Spleen (tissue), 11 donors: Measurements from ENCODE around the gene PRRX1. TPM values are rescaled to one million over a fixed set of nuclear protein-coding genes. Genes with fewer than 3 reads are reported as not detected.

Experiments
- DNase-seq: peaks from one replicate; pipeline ENCODE4 v3.0.0-alpha.2; 2020
- H3K27ac ChIP-seq, 8 donors: fragments of 200-600 bp; sonication (generic) in 7 of 8; 1 replicate in 4 of 8; 2 replicates in 4 of 8; pipeline versions ENCODE4 v1.5.0 to v1.8.0; 2016 to 2021; ENCODE audit warnings: inconsistent platforms in 4 of 8, mild to moderate bottlenecking in 4 of 8, moderate library complexity in 1 of 8
- H3K27me3 ChIP-seq, 7 donors: fragments of 200-600 bp; sonication (generic) in 6 of 7; replicated peaks in 1 of 7; 1 replicate in 4 of 7; 2 replicates in 3 of 7; pipeline versions ENCODE4 v1.5.0 to v1.8.0; 2016 to 2021; ENCODE audit warnings: inconsistent platforms in 3 of 7, mild to moderate bottlenecking in 1 of 7
- H3K36me3 ChIP-seq, 6 donors: fragments of 200-600 bp; sonication (generic) in 5 of 6; 1 replicate in 4 of 6; 2 replicates in 2 of 6; pipeline versions ENCODE4 v1.5.0 to v1.8.0; 2016 to 2021; ENCODE audit warnings: inconsistent platforms in 2 of 6
- H3K4me1 ChIP-seq, 6 donors: fragments of 200-600 bp; sonication (generic) in 5 of 6; 1 replicate in 3 of 6; 2 replicates in 3 of 6; pipeline versions ENCODE4 v1.5.0 to v1.8.0; 2016 to 2021; ENCODE audit warnings: inconsistent platforms in 3 of 6
- H3K4me3 ChIP-seq, 8 donors: fragments of 200-600 bp; sonication (generic) in 7 of 8; 1 replicate in 4 of 8; 2 replicates in 4 of 8; pipeline versions ENCODE4 v1.5.0 to v1.8.0; 2016 to 2021; ENCODE audit warnings: inconsistent platforms in 4 of 8, mild to moderate bottlenecking in 4 of 8, moderate library complexity in 2 of 8
- H3K9me3 ChIP-seq, 8 donors: fragments of 200-600 bp; sonication (generic) in 7 of 8; 1 replicate in 4 of 8; 2 replicates in 4 of 8; pipeline versions ENCODE4 v1.5.0 to v1.8.0; 2016 to 2021; ENCODE audit warnings: inconsistent platforms in 4 of 8
- CTCF ChIP-seq, 11 experiments: fragments of 200-600 bp in 7 of 11; fragments of 450-650 bp in 4 of 11; sonication (generic) in 4 of 11; IDR thresholded peaks in 8 of 11; conservative IDR thresholded peaks in 3 of 11; 1 replicate in 7 of 11; 2 replicates in 4 of 11; pipeline versions ENCODE4 v1.4.0 to v1.8.0; 2016 to 2021; ENCODE audit warnings: antibody characterized with exemption in 11 of 11, inconsistent platforms in 4 of 11, mild to moderate bottlenecking in 1 of 11
- POLR2A ChIP-seq, 3 donors: fragments of 450-650 bp; IDR thresholded peaks; one replicate each; pipeline ENCODE4 v1.5.1; 2017; ENCODE audit warnings: antibody characterized with exemption in 3 of 3, mild to moderate bottlenecking in 1 of 3
- POLR2AphosphoS5 ChIP-seq, 3 donors: sonication (generic); formaldehyde crosslinking; IDR thresholded peaks; one replicate each; pipeline ENCODE4 v1.5.1; 2017; ENCODE audit warnings: antibody characterized with exemption in 3 of 3
- WGBS, 5 donors: extraction: QIAGEN DNeasy Blood & Tissue Kit in 3 of 5; methylation state at CpG; one replicate each; pipeline versions ENCODE4 v1.1.5 to v1.1.7; 2013 to 2018; 5-methylcytosine and 5-hydroxymethylcytosine counted together
- intact Hi-C: fragments of 100-400 bp; cut with DNase I; formaldehyde crosslinking; loops from one replicate; pipeline ENCODE4 v1.15.0; 2023; ENCODE audit warnings: low total_unique reads
- polyA plus RNA-seq, 3 donors: library from polyadenylated mRNA; stranded (reverse); fragments of 200-250 nt; gene quantifications; one replicate each; pipeline ENCODE4 v1.2.1, GENCODE V29; 2013
- total RNA-seq, 7 donors: library from RNA; depleted of rRNA in 3 of 7; stranded (reverse); fragments of >200 nt in 3 of 7; fragmentation: NEBNext Ultra II Directional in 4 of 7; extraction: Animal tissue kit (Norgen Biotek cat#: 25700) in 4 of 7; gene quantifications; one replicate each; pipeline versions ENCODE4 v1.1.0 to v1.2.1, GENCODE V29; 2016 to 2021
- donor health status: healthy with polysubstance abuse.
- donor health status: DM: no; HTN: no; CAD: no; lungs with moderate emphysema.
- donor health status: DM: no; HTN: no; CAD: no.
- donor health status: Bipolar disorder and iron deficiency.
- donor health status: healthy.
- donor health status: DM: no; HTN: no; CAD: no.
- donor health status: DM: yes; HTN: yes; CAD: no.

PRRX1 gene
- total and polyA plus RNA-seq, 10 donors = 1.2 to 5.9 (median 3.1) TPM

DNA sequence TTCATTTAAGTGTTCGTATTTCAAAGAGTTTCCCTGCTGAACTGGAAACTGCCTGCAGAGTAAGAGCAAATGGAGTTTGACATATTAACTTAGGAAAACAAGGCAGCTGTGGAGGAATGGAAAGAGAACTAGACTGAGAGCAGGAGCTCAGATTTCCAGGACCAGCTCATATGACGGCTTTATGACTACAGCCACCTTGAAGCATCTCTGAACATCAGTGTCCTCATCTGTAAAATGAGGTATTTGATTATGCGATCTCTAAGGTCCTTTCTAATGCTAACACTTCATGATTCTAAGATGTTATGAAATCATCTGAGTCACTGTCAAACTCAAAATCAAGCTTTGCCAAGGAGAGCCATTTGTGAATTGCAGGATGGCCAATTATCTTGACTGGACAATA is 112.3 kb downstream of the PRRX1 start:
- Histone ChIP-seq H3K4me3 (no peak overlapping the region), H3K27ac (no peak overlapping the region), H3K4me1 (no peaks in the 10 kb centered on the region), H3K9me3 (peaks cover 0 to 4% (median 0%) of the 10 kb centered on the region in 8 donors), H3K36me3 (no peaks in the 10 kb centered on the region), H3K27me3 (no peaks in the 10 kb centered on the region)
- intact Hi-C loops = no loop called here
- DNase-seq = no peak
- no peak for TF ChIP-seq POLR2A (IDR thresholded peaks at IDR 0.05)
- whole genome bisulfite sequencing, 5 donors = 86 to 91% (median 90%) methylated on average over 3 of the region's 3 CpGs

DNA sequence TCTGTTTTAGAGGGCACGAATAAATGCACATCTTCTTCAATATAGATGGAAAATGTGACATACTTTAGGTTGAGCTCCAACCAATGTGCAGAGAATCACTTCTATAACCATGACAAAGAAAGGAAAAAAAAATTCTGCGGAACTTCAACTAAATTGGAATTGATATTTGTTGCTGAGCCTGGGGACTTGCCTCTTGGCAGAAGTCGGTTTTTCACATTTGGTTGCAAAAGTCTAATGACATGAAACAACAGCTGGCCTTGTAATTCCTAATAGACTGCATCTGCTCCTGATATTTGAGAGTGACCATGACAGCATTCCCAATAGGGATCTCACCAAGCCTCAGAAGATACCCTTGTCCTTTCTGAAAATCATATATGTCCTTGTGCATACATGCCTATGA is 112.8 kb downstream of the PRRX1 start:
- no peaks in the 10 kb centered on the region for H3K4me1 ChIP-seq
- no peak overlapping the region for H3K27ac ChIP-seq
- peaks cover 0 to 7% (median 0%) of the 10 kb centered on the region in 8 donors for H3K9me3 ChIP-seq
- TF ChIP-seq POLR2A (IDR thresholded peaks at IDR 0.05) (no peak), CTCF (IDR thresholded peaks at IDR 0.05 in 8 of 11, conservative IDR thresholded peaks at IDR 0.05 in 3 of 11) (no peak), POLR2AphosphoS5 (IDR thresholded peaks at IDR 0.05) (no peak)
- H3K27me3 ChIP-seq = no peaks in the 10 kb centered on the region
- intact Hi-C loops = no loop called here
- no peaks in the 10 kb centered on the region for H3K36me3 ChIP-seq
- no peak overlapping the region for H3K4me3 ChIP-seq
- 76 to 85% (median 79%) methylated on average over 3 of the region's 3 CpGs for WGBS, 5 donors
- DNase-seq = no peak

Other genes with a start within 250 kb of the PRRX1 start
- 10 to 100 TPM; 12.8 to 21.6 (median 14.4) TPM for gene GORAB, start 132.0 kb upstream of the PRRX1 start, total RNA-seq
- gene GORAB, start 132.0 kb upstream of the PRRX1 start, polyA plus RNA-seq = 10 to 100 TPM; 10.2 to 18.4 (median 12.4) TPM